ENCODE data around the gene CGRRF1.

GRCh38 chr14:54550514-54550913 lies 40.8 kb downstream of the CGRRF1 start:
- TF ChIP-seq, protein P1, sequence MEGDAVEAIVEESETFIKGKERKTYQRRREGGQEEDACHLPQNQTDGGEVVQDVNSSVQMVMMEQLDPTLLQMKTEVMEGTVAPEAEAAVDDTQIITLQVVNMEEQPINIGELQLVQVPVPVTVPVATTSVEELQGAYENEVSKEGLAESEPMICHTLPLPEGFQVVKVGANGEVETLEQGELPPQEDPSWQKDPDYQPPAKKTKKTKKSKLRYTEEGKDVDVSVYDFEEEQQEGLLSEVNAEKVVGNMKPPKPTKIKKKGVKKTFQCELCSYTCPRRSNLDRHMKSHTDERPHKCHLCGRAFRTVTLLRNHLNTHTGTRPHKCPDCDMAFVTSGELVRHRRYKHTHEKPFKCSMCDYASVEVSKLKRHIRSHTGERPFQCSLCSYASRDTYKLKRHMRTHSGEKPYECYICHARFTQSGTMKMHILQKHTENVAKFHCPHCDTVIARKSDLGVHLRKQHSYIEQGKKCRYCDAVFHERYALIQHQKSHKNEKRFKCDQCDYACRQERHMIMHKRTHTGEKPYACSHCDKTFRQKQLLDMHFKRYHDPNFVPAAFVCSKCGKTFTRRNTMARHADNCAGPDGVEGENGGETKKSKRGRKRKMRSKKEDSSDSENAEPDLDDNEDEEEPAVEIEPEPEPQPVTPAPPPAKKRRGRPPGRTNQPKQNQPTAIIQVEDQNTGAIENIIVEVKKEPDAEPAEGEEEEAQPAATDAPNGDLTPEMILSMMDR (IDR thresholded peaks at IDR 0.05; ENCODE audit: low read depth, low read length): no peak
- TF ChIP-seq EZH2phosphoT487 (IDR thresholded peaks at IDR 0.05; ENCODE audit: low read depth): no peak

Data from OCI-LY3 (cell line).